ENCODE measurements around the gene PLAU.

PLAU gene

GRCh38 chr10:73899423-73899822, 11.5 kb upstream of the PLAU start:
- DNase-seq (ENCODE audit: extremely low read depth, low read depth) = peak; percentile 89
- no peak for TF ChIP-seq CTCF (IDR thresholded peaks at IDR 0.05; ENCODE audit: low read depth, low read length, missing control alignments)

GRCh38 chr10:73900064-73900463, 10.9 kb upstream of the PLAU start:
- no peak overlapping the region for H3K4me3 ChIP-seq (replicated peaks; ENCODE audit: low read depth, low read length)
- no peak for DNase-seq (ENCODE audit: extremely low read depth, low read depth)
- no peak for TF ChIP-seq CTCF (IDR thresholded peaks at IDR 0.05; ENCODE audit: low read depth, low read length, missing control alignments)

More at GRCh38 chr10:73899423-73899822, 11.5 kb upstream of the PLAU start:
- no peak overlapping the region for H3K4me3 ChIP-seq (replicated peaks; ENCODE audit: low read depth, low read length)

GRCh38 chr10:73901261-73901660, 9.7 kb upstream of the PLAU start:
- no peak for DNase-seq (ENCODE audit: extremely low read depth, low read depth)
- no peak for TF ChIP-seq CTCF (IDR thresholded peaks at IDR 0.05; ENCODE audit: low read depth, low read length, missing control alignments)
- H3K4me3 ChIP-seq (replicated peaks; ENCODE audit: low read depth, low read length) = no peak overlapping the region

DNA sequence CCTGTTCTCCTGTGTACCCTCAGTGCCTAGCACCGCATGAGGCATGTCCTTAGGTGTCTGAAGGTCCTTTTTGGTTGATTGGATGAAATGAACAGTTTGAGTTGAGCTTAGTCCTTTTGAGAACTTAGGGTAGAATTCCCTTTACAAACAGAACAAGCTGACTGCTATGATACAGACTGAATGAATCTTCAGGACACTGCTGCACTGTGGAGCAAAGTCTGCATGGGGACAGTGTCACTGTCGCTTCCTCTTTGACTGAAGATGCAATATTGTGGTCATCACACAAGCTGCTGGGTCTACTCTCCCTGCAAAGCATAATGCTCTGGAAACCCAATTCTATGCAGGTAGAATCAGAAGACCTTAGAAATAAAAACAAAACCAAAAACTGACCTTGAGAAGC, 8.6 kb upstream of the PLAU start:
- no peak for DNase-seq (ENCODE audit: extremely low read depth, low read depth)
- no peak for TF ChIP-seq CTCF (IDR thresholded peaks at IDR 0.05; ENCODE audit: low read depth, low read length, missing control alignments)

DNA sequence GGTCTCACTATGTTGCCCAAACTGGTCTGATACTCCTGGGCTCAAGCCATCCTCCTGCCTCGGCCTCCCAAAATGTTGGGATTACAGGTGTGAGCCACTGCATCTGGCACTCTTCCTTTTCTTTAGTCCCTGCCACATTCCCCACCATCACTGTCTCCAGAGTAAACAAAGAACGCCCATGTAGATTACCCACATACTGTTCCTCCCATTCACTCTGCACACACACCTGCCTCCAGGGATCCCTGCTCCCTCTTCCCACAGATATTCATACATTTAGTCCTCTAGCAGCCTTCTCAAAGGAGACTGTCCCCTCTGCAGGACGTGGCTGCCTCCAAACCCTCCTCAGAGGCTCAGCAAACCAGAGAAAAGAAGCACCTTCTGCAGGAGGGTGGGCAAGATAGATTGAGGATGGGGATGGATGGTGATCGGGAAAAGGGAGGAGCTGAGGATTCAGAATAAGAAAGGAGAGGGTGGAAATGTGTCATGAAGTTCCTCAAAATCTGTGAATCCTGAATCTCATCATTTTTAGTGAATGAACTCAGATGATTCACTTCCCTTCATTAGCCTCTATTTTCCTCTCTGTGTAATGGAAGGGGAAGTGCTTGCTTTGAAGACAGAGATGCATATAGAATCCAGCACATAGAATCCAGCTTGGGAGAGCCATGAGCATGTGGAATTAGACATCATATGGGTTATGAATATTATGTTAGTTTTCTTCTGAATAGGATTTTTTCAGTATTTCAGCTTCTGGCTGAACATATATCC, 5.5 kb upstream of the PLAU start:
- TF ChIP-seq CTCF (IDR thresholded peaks at IDR 0.05; ENCODE audit: low read depth, low read length, missing control alignments) = no peak
- DNase-seq (ENCODE audit: extremely low read depth, low read depth) = no peak
- no peak overlapping the region for H3K4me3 ChIP-seq (replicated peaks; ENCODE audit: low read depth, low read length)

More for the DNA sequence above, 8.6 kb upstream of the PLAU start:
- no peak overlapping the region for H3K4me3 ChIP-seq (replicated peaks; ENCODE audit: low read depth, low read length)

- no peak overlapping the region for H3K4me3 ChIP-seq (replicated peaks; ENCODE audit: low read depth, low read length)
- no peak for TF ChIP-seq CTCF (IDR thresholded peaks at IDR 0.05; ENCODE audit: low read depth, low read length, missing control alignments)
- DNase-seq (ENCODE audit: extremely low read depth, low read depth) = peak; percentile 98
These were observed 4.1 kb upstream of the PLAU start for GRCh38 chr10:73906524-73907447.

Measured in HFF-Myc (cell line).